Prostate gland (tissue), 2 donors: Measurements from ENCODE around the gene CACNG6. TPM values are rescaled to one million over a fixed set of nuclear protein-coding genes. Genes with fewer than 3 reads are reported as not detected.

Source experiments
- DNase-seq: peaks from one replicate; pipeline ENCODE4 v3.0.0-alpha.2; 2019; ENCODE audit warnings: low spot score
- H3K27ac ChIP-seq, 2 donors: fragments of 200-600 bp; sonication (generic); 2 replicates each; pipeline ENCODE4 v1.5.1; 2017 to 2019
- H3K27me3 ChIP-seq: fragments of 200-600 bp; sonication (generic); replicated peaks from 2 replicates; pipeline ENCODE4 v1.5.1; 2019; ENCODE audit not compliant: insufficient read depth
- H3K36me3 ChIP-seq, 2 donors: fragments of 200-600 bp; sonication (generic); 1 replicate in 1 of 2; 2 replicates in 1 of 2; pipeline versions ENCODE4 v1.5.1 to v1.8.1; 2017 to 2019
- H3K4me1 ChIP-seq: fragments of 200-600 bp; sonication (generic); replicated peaks from 2 replicates; pipeline ENCODE4 v1.5.1; 2019
- H3K4me3 ChIP-seq, 2 donors: fragments of 200-600 bp; sonication (generic); 2 replicates each; pipeline ENCODE4 v1.5.1; 2017 to 2019
- H3K9me3 ChIP-seq: fragments of 200-600 bp; sonication (generic); 2 replicates; pipeline ENCODE4 v1.5.1; 2017
- CTCF ChIP-seq, 4 experiments: fragments of 200-600 bp in 2 of 4; fragments of 450-650 bp in 2 of 4; sonication (generic) in 2 of 4; IDR thresholded peaks; 1 replicate in 3 of 4; 2 replicates in 1 of 4; pipeline ENCODE4 v1.5.1; 2016 to 2019; ENCODE audit warnings: antibody characterized with exemption in 4 of 4, mild to moderate bottlenecking in 2 of 4, moderate library complexity in 2 of 4
- POLR2A ChIP-seq: fragments of 450-650 bp; IDR thresholded peaks from one replicate; pipeline ENCODE4 v1.6.1; 2016; ENCODE audit warnings: antibody characterized with exemption, mild to moderate bottlenecking
- POLR2AphosphoS5 ChIP-seq: sonication (generic); formaldehyde crosslinking; IDR thresholded peaks from one replicate; pipeline ENCODE4 v1.6.1; 2017; ENCODE audit warnings: antibody characterized with exemption
- WGBS: methylation state at CpG from one replicate; pipeline ENCODE4 v1.1.5; 2018; 5-methylcytosine and 5-hydroxymethylcytosine counted together
- intact Hi-C: fragments of 100-400 bp; cut with DNase I; formaldehyde crosslinking; loops from one replicate; pipeline ENCODE4 v1.14.2; 2022
- total RNA-seq, 2 donors: library from RNA; depleted of rRNA; stranded (reverse); fragments of >200 nt; gene quantifications; one replicate each; pipeline ENCODE4 v1.1.0, GENCODE V29; 2016

The CACNG6 gene
- total RNA-seq, 2 donors from 2014 or later, result 2.3 TPM; not detected in 1

GRCh38 chr19:53960886-53961285 is 30.6 kb upstream of the CACNG6 start:
- intact Hi-C loops, result no loop called here
- DNase-seq, result no peak
- H3K27me3 ChIP-seq, result peaks cover 26% of the 10 kb centered on the region

GRCh38 chr19:53961523-53962356 is 29.7 kb upstream of the CACNG6 start:
- TF ChIP-seq POLR2AphosphoS5 (no peak), CTCF (IDR thresholded peaks at IDR 0.05) (no peak), POLR2A (no peak)
- WGBS, result 3% methylated on average over 32 of the region's 32 CpGs
- Histone ChIP-seq H3K27ac (no peak overlapping the region), H3K27me3 (peaks cover 26% of the 10 kb centered on the region), H3K36me3 (no peaks in the 10 kb centered on the region), H3K9me3 (no peaks in the 10 kb centered on the region), H3K4me1 (no peaks in the 10 kb centered on the region), H3K4me3 (no peak overlapping the region)
- no peak for DNase-seq
- intact Hi-C loops, result no loop called here

More at GRCh38 chr19:53960886-53961285, 30.6 kb upstream of the CACNG6 start:
- Histone ChIP-seq H3K4me3 (no peak overlapping the region), H3K36me3 (no peaks in the 10 kb centered on the region), H3K4me1 (no peaks in the 10 kb centered on the region), H3K9me3 (no peaks in the 10 kb centered on the region), H3K27ac (no peak overlapping the region)
- no peak for TF ChIP-seq POLR2A
- no peak for TF ChIP-seq POLR2AphosphoS5
- no peak for TF ChIP-seq CTCF (IDR thresholded peaks at IDR 0.05)
- 8% methylated on average over 8 of the region's 8 CpGs for WGBS

GRCh38 chr19:53962887-53963431 is 28.5 kb upstream of the CACNG6 start, which contains the start of gene CACNG8:
CACNG8 (plus strand) TSS chr19:53962937.
- intact Hi-C loops, result no loop called here
- H3K36me3 ChIP-seq, result no peaks in the 10 kb centered on the region
- H3K27ac ChIP-seq, result no peak within 1 kb of the TSS
- H3K27me3 ChIP-seq, result peaks cover 26% of the 10 kb centered on the region
- no peak within 1 kb of the TSS for H3K4me3 ChIP-seq
- no peak for DNase-seq
- no peaks in the 10 kb centered on the region for H3K4me1 ChIP-seq
- 1% methylated on average over 40 of the region's 55 CpGs for WGBS
- no peaks in the 10 kb centered on the region for H3K9me3 ChIP-seq
- TF ChIP-seq POLR2A (no peak), CTCF (IDR thresholded peaks at IDR 0.05) (no peak), POLR2AphosphoS5 (no peak)

- no peak overlapping the region for H3K27ac ChIP-seq
- peaks cover 18% of the 10 kb centered on the region for H3K27me3 ChIP-seq
- TF ChIP-seq POLR2A, result no peak
- no peak for TF ChIP-seq POLR2AphosphoS5
- TF ChIP-seq CTCF (IDR thresholded peaks at IDR 0.05), result no peak
- intact Hi-C loops, result no loop called here
- no peaks in the 10 kb centered on the region for H3K4me1 ChIP-seq
- H3K36me3 ChIP-seq, result no peaks in the 10 kb centered on the region
- no peaks in the 10 kb centered on the region for H3K9me3 ChIP-seq
- no peak overlapping the region for H3K4me3 ChIP-seq
- WGBS, result 69% methylated on average over 11 of the region's 11 CpGs
- DNase-seq, result no peak
Measured at GRCh38 chr19:53965091-53965490, 26.3 kb upstream of the CACNG6 start.

GRCh38 chr19:53966931-53967330 is 24.5 kb upstream of the CACNG6 start:
- WGBS, result 53% methylated on average over 7 of the region's 7 CpGs
- Histone ChIP-seq H3K27ac (no peak overlapping the region), H3K4me1 (no peaks in the 10 kb centered on the region), H3K4me3 (no peak overlapping the region), H3K27me3 (peaks cover 9% of the 10 kb centered on the region), H3K36me3 (no peaks in the 10 kb centered on the region), H3K9me3 (no peaks in the 10 kb centered on the region)
- no peak for DNase-seq
- no peak for TF ChIP-seq CTCF (IDR thresholded peaks at IDR 0.05)
- TF ChIP-seq POLR2A, result no peak
- TF ChIP-seq POLR2AphosphoS5, result no peak
- intact Hi-C loops, result no loop called here
